22Rv1 (cell line): Measurements from ENCODE around the gene PRR30.

Experiments used
- ZFX ChIP-seq: fragments of 450-650 bp; IDR thresholded peaks from 2 replicates; pipeline ENCODE4 v1.6.1; 2017; ENCODE audit warnings: antibody characterized with exemption, borderline replicate concordance
- TF ChIP-seq, protein P1 (sequence below): fragments of 450-650 bp; IDR thresholded peaks from 2 replicates; pipeline ENCODE4 v1.5.1; 2017; ENCODE audit warnings: mild to moderate bottlenecking

DNA sequence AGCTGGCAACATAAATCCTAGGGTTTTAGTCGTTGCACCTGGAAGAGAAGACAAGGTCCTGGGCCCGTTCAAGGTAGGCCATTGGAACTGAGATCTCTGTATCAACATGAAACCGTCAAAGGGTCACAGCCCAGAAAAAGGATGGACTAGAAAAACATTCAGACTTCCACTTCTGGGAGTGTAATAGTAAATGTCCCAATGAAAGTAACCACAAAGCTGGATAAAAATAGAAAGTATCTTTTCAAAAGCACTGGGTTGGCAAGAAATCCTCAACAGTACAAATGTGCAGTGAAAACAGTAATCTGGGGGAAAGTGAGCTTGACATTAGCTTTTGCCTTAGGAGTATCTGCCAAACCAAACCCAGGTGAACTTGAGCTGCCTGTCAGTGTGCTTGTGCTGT, 33.2 kb downstream of the PRR30 start:
- TF ChIP-seq, protein P1, sequence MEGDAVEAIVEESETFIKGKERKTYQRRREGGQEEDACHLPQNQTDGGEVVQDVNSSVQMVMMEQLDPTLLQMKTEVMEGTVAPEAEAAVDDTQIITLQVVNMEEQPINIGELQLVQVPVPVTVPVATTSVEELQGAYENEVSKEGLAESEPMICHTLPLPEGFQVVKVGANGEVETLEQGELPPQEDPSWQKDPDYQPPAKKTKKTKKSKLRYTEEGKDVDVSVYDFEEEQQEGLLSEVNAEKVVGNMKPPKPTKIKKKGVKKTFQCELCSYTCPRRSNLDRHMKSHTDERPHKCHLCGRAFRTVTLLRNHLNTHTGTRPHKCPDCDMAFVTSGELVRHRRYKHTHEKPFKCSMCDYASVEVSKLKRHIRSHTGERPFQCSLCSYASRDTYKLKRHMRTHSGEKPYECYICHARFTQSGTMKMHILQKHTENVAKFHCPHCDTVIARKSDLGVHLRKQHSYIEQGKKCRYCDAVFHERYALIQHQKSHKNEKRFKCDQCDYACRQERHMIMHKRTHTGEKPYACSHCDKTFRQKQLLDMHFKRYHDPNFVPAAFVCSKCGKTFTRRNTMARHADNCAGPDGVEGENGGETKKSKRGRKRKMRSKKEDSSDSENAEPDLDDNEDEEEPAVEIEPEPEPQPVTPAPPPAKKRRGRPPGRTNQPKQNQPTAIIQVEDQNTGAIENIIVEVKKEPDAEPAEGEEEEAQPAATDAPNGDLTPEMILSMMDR: no peak
- no peak for TF ChIP-seq ZFX
